GM19238 (cell line): ENCODE measurements around the gene NHLRC4.
"Not testable (repeated sequence)": the region's sequence is repeated elsewhere in the genome, so short reads cannot be mapped to it uniquely, and the experiment has no call there.

Source experiments
- DNase-seq: peaks from one replicate; pipeline ENCODE4 v3.0.0; 2011; ENCODE audit warnings: low spot score; ENCODE audit not compliant: insufficient read length

The NHLRC4 gene

GRCh38 chr16:596736-597060 is 29.9 kb downstream of the NHLRC4 start:
- no peak for DNase-seq

GRCh38 chr16:597655-598054 is 30.9 kb downstream of the NHLRC4 start:
- DNase-seq, result not testable (repeated sequence)

- no peak for DNase-seq
Measured at GRCh38 chr16:598823-599739, 32.3 kb downstream of the NHLRC4 start.

GRCh38 chr16:600781-601180 is 34.0 kb downstream of the NHLRC4 start:
- DNase-seq, result no peak

- no peak for DNase-seq
Measured at GRCh38 chr16:603933-604332, 37.1 kb downstream of the NHLRC4 start.

- no peak for DNase-seq
Measured at GRCh38 chr16:606656-607307, 40.0 kb downstream of the NHLRC4 start.

DNA sequence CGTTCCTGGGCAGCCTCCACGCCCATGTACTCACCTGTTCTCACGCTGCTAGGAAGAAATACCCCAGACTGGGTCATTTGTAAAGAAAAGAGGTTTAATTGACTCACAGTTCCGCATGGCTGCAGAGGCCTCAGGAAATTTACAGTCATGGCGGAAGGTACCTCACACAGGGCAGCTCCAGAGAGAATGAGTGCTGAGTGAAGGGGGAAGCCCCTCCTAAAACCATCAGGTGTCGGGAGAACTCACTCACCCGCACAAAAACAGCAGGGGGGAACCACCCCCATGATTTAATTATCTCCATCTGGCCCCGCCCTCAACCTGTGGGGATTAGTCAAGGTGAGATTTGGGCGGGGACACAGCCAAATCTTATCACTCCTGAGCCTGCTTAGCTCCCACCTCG is 41.2 kb downstream of the NHLRC4 start:
- DNase-seq, result no peak

DNA sequence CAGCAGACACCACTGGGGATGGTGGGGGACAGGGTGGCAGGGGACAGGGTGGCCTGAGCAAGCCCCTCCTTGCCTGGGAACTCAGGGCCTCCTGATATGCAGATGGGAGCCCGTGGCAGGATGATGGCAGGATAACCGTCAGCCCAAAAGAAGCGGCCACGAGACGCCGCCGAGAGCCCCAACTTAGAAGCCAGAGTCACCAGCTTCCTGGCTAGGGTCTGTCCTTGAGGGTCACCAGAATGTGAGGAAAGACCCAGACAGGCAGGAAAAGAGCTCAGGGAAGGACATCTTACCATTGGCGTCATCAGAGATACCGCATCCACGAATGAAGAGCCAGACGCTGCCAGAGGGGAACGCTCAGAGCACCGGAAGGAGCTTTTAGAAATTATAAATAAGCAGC is 42.5 kb downstream of the NHLRC4 start:
- DNase-seq, result no peak

- no peak for DNase-seq
Measured at GRCh38 chr16:609984-610383, 43.2 kb downstream of the NHLRC4 start.

- DNase-seq, result no peak
Measured at GRCh38 chr16:610513-611381, 43.9 kb downstream of the NHLRC4 start.

- no peak for DNase-seq
Measured at GRCh38 chr16:615122-615521, 48.3 kb downstream of the NHLRC4 start.

GRCh38 chr16:616733-617586 is 50.2 kb downstream of the NHLRC4 start:
- DNase-seq, result no peak

DNA sequence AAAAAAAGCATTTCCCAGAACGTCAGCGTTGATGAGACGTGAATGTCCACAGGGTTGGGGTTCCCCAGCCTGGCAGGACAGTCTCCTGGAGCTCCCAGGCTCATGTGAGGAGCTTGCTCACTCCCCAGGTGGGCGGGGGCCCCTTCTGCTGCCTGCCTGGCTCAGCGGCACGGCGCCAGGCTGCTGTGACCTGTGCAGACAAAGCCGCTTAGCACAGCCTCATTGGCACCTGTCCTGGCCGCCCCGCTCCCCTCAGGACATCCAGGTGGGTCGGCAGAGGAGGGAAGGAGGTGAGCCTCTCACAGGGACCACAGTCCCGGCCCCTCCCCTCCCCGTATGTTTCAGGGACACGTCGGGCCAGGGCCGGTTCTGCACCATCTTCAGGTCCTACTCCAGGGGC is 51.0 kb downstream of the NHLRC4 start:
- DNase-seq, result no peak
